Activated B cell treated with CpG ODN at 0.5 μM for 24 hours (primary cell): ENCODE measurements around the gene PRDM16. TPM values are rescaled to one million over a fixed set of nuclear protein-coding genes. Genes with fewer than 3 reads are reported as not detected.
"Not testable (repeated sequence)": the region's sequence is repeated elsewhere in the genome, so short reads cannot be mapped to it uniquely, and the experiment has no call there.

Experiments used
- ATAC-seq: fragments of 200-7000 bp; cut with Tn5 transposase; one replicate; pipeline ENCODE4 v1.10.0; 2021; ENCODE audit warnings: low read depth, mild to moderate bottlenecking, moderate library complexity
- CTCF ChIA-PET: fragments of 350-600 bp; sonication (Branson Sonifier 250); formaldehyde crosslinking; loops from one replicate; lab custom pipeline; 2021; ENCODE audit warnings: antibody characterized with exemption; lab: Charles Lee
- POLR2A ChIA-PET: fragments of 350-600 bp; sonication (Branson Sonifier 250); formaldehyde crosslinking; loops from one replicate; lab custom pipeline; 2021; ENCODE audit warnings: antibody characterized with exemption; lab: Charles Lee
- DNase-seq: peaks from one replicate; pipeline ENCODE4 v3.0.0; 2022
- H3K27ac Mint-ChIP-seq: one replicate; pipeline ENCODE4 v1.8.0; 2020; ENCODE audit warnings: mixed read lengths
- H3K27me3 Mint-ChIP-seq: one replicate; pipeline ENCODE4 v1.8.0; 2021; ENCODE audit warnings: mixed read lengths
- H3K36me3 Mint-ChIP-seq: one replicate; pipeline ENCODE4 v1.8.0; 2021; ENCODE audit warnings: low read depth, mixed read lengths
- H3K4me1 Mint-ChIP-seq: one replicate; pipeline ENCODE4 v1.8.0; 2021; ENCODE audit warnings: mixed read lengths
- H3K4me3 Mint-ChIP-seq: one replicate; pipeline ENCODE4 v1.8.0; 2020; ENCODE audit warnings: mild to moderate bottlenecking, mixed read lengths
- H3K9me3 Mint-ChIP-seq: one replicate; pipeline ENCODE4 v1.8.0; 2020; ENCODE audit warnings: mixed read lengths
- CTCF ChIP-seq: fragments of 200-600 bp; IDR thresholded peaks from one replicate; pipeline ENCODE4 v1.8.0; 2022; ENCODE audit warnings: antibody characterized with exemption, mild to moderate bottlenecking
- intact Hi-C: fragments of 100-400 bp; cut with micrococcal nuclease; formaldehyde crosslinking; loops from one replicate; pipeline ENCODE4 v1.15.1; 2024
- total RNA-seq: library from RNA; stranded (reverse); gene quantifications from 2 replicates; pipeline ENCODE4 v1.2.3, GENCODE V29; 2022

PRDM16 gene
- total RNA-seq, 1 donor from 2014 or later = not detected

- ATAC-seq = no peak
- H3K9me3 Mint-ChIP-seq = no peaks in the 10 kb centered on the region
- CTCF ChIA-PET = no interaction called here
Observed at GRCh38 chr1:3282656-3283430, 213.8 kb downstream of the PRDM16 start.

GRCh38 chr1:3283849-3284248 is 214.8 kb downstream of the PRDM16 start:
- intact Hi-C loops = no loop called here
- ChIA-PET CTCF (no interaction called here), POLR2A (no interaction called here)
- Mint-ChIP-seq H3K36me3 (no peaks in the 10 kb centered on the region), H3K27me3 (no peaks in the 10 kb centered on the region), H3K4me3 (no peak overlapping the region), H3K4me1 (no peaks in the 10 kb centered on the region), H3K27ac (no peak overlapping the region), H3K9me3 (no peaks in the 10 kb centered on the region)
- no peak for ATAC-seq
- no peak for TF ChIP-seq CTCF
- DNase-seq = no peak

More at GRCh38 chr1:3282656-3283430, 213.8 kb downstream of the PRDM16 start:
- Mint-ChIP-seq H3K36me3 (no peaks in the 10 kb centered on the region), H3K4me3 (no peak overlapping the region), H3K4me1 (no peaks in the 10 kb centered on the region), H3K27ac (no peak overlapping the region), H3K27me3 (no peaks in the 10 kb centered on the region)
- TF ChIP-seq CTCF = no peak
- intact Hi-C loops = no loop called here
- POLR2A ChIA-PET = no interaction called here
- DNase-seq = no peak

GRCh38 chr1:3284691-3285090 is 215.7 kb downstream of the PRDM16 start:
- Mint-ChIP-seq H3K4me1 (no peaks in the 10 kb centered on the region), H3K9me3 (no peaks in the 10 kb centered on the region), H3K27ac (no peak overlapping the region), H3K27me3 (no peaks in the 10 kb centered on the region), H3K36me3 (no peaks in the 10 kb centered on the region), H3K4me3 (no peak overlapping the region)
- no peak for ATAC-seq
- TF ChIP-seq CTCF = no peak
- ChIA-PET POLR2A (no interaction called here), CTCF (no interaction called here)
- no peak for DNase-seq
- intact Hi-C loops = no loop called here

GRCh38 chr1:3285106-3285740 is 216.2 kb downstream of the PRDM16 start:
- POLR2A ChIA-PET = no interaction called here

GRCh38 chr1:3287095-3287494 is 218.1 kb downstream of the PRDM16 start:
- CTCF ChIA-PET, intact Hi-C loops, H3K4me3 Mint-ChIP-seq, POLR2A ChIA-PET, H3K4me1 Mint-ChIP-seq, DNase-seq, H3K36me3 Mint-ChIP-seq, H3K27me3 Mint-ChIP-seq, H3K9me3 Mint-ChIP-seq, H3K27ac Mint-ChIP-seq, ATAC-seq: not testable (repeated sequence)

More at GRCh38 chr1:3285106-3285740, 216.2 kb downstream of the PRDM16 start:
- Mint-ChIP-seq H3K4me3 (no peak overlapping the region), H3K9me3 (no peaks in the 10 kb centered on the region), H3K4me1 (no peaks in the 10 kb centered on the region), H3K27ac (no peak overlapping the region), H3K36me3 (no peaks in the 10 kb centered on the region), H3K27me3 (no peaks in the 10 kb centered on the region)
- intact Hi-C loops = no loop called here
- no peak for TF ChIP-seq CTCF
- DNase-seq (no peak), ATAC-seq (no peak)
- CTCF ChIA-PET = no interaction called here
